ENCODE measurements around the gene PGP. TPM values are rescaled to one million over a fixed set of nuclear protein-coding genes. Genes with fewer than 3 reads are reported as not detected.
A peak's percentile ranks its signal among the peaks of the same experiment; 100 is the strongest.

Gene PGP
- total RNA-seq, 1 donor from 2014 or later = 37.2 TPM

- H3K4me1 Mint-ChIP-seq (ENCODE audit: low read depth) = peaks cover 9% of the 10 kb centered on the region
- peak; percentile 19 for DNase-seq (ENCODE audit: low spot score)
- H3K9me3 Mint-ChIP-seq = no peaks in the 10 kb centered on the region
- intact Hi-C loops (cut with micrococcal nuclease) = loop anchor here (1.0 to 2.0 kb wide), 9 partner anchors 9 to 803 kb away; partner anchors contain the start of genes ECI1, MLST8, NUBP2 and RNPS1
- peak overlapping the region; percentile 87 for H3K4me3 Mint-ChIP-seq
- peak overlapping the region; percentile 77 for H3K27ac Mint-ChIP-seq
- H3K27me3 Mint-ChIP-seq (ENCODE audit: insufficient read depth) = no peaks in the 10 kb centered on the region
- H3K36me3 Mint-ChIP-seq (ENCODE audit: low read depth) = no peaks in the 10 kb centered on the region
Measured at GRCh38 chr16:2223942-2224486, 9.4 kb upstream of the PGP start.

- Mint-ChIP-seq H3K27me3 (ENCODE audit: insufficient read depth) (no peaks in the 10 kb centered on the region), H3K4me1 (ENCODE audit: low read depth) (peaks cover 9% of the 10 kb centered on the region), H3K36me3 (ENCODE audit: low read depth) (no peaks in the 10 kb centered on the region), H3K4me3 (peak within 1 kb of the TSS; percentile 87), H3K9me3 (no peaks in the 10 kb centered on the region), H3K27ac (peak within 1 kb of the TSS; percentile 77)
- DNase-seq (ENCODE audit: low spot score) = peak; percentile 99
- intact Hi-C loops (cut with micrococcal nuclease) = loop anchor here (1.0 to 2.0 kb wide), 9 partner anchors 8 to 803 kb away; partner anchors contain the start of genes ECI1, MLST8, NUBP2 and RNPS1
Measured at GRCh38 chr16:2223221-2223941, 8.7 kb upstream of the PGP start, which contains the start of gene E4F1. TSS of gene E4F1 (plus strand) at chr16:2223591. CDS start at chr16:2223614, 23 bp downstream.

GRCh38 chr16:2216330-2216729 is 1.7 kb upstream of the PGP start:
- H3K36me3 Mint-ChIP-seq (ENCODE audit: low read depth) = peaks cover 14% of the 10 kb centered on the region
- DNase-seq (ENCODE audit: low spot score) = no peak
- H3K4me3 Mint-ChIP-seq = peak overlapping the region; percentile 90
- H3K27ac Mint-ChIP-seq = peak overlapping the region; percentile 65
- H3K27me3 Mint-ChIP-seq (ENCODE audit: insufficient read depth) = no peaks in the 10 kb centered on the region
- intact Hi-C loops (cut with micrococcal nuclease) = loop anchor here (10.0 kb wide), 1 partner anchor 128 kb away; the partner anchor contains the start of gene ABCA3
- no peaks in the 10 kb centered on the region for H3K9me3 Mint-ChIP-seq
- H3K4me1 Mint-ChIP-seq (ENCODE audit: low read depth) = peaks cover 18% of the 10 kb centered on the region

GRCh38 chr16:2213817-2214718 is 572 bp downstream of the PGP start:
- no peak for DNase-seq (ENCODE audit: low spot score)
- H3K4me1 Mint-ChIP-seq (ENCODE audit: low read depth) = peaks cover 18% of the 10 kb centered on the region
- intact Hi-C loops (cut with micrococcal nuclease) = loop anchor here (2.0 to 10.0 kb wide), 2 partner anchors 55 to 131 kb away; partner anchors contain the start of genes ABCA3 and RNPS1
- peaks cover 15% of the 10 kb centered on the region for H3K36me3 Mint-ChIP-seq (ENCODE audit: low read depth)
- H3K27me3 Mint-ChIP-seq (ENCODE audit: insufficient read depth) = no peaks in the 10 kb centered on the region
- no peaks in the 10 kb centered on the region for H3K9me3 Mint-ChIP-seq
- H3K27ac Mint-ChIP-seq = peak overlapping the region; percentile 65
- H3K4me3 Mint-ChIP-seq = peak overlapping the region; percentile 87

- peaks cover 21% of the 10 kb centered on the region for H3K4me1 Mint-ChIP-seq (ENCODE audit: low read depth)
- intact Hi-C loops (cut with micrococcal nuclease) = loop anchor here (10.0 kb wide), 1 partner anchor 132 kb away; the partner anchor contains the start of gene ABCA3
- H3K36me3 Mint-ChIP-seq (ENCODE audit: low read depth) = peaks cover 17% of the 10 kb centered on the region
- peak overlapping the region; percentile 65 for H3K27ac Mint-ChIP-seq
- no peak for DNase-seq (ENCODE audit: low spot score)
- no peaks in the 10 kb centered on the region for H3K27me3 Mint-ChIP-seq (ENCODE audit: insufficient read depth)
- H3K4me3 Mint-ChIP-seq = peak overlapping the region; percentile 87
- H3K9me3 Mint-ChIP-seq = no peaks in the 10 kb centered on the region
Measured at GRCh38 chr16:2212362-2213324, 2.0 kb downstream of the PGP start.

GRCh38 chr16:2211923-2212347 is 2.7 kb downstream of the PGP start:
- no peak for DNase-seq (ENCODE audit: low spot score)
- H3K4me3 Mint-ChIP-seq = peak overlapping the region; percentile 87
- no peaks in the 10 kb centered on the region for H3K9me3 Mint-ChIP-seq
- H3K27ac Mint-ChIP-seq = no peak overlapping the region
- H3K36me3 Mint-ChIP-seq (ENCODE audit: low read depth) = peaks cover 22% of the 10 kb centered on the region
- H3K4me1 Mint-ChIP-seq (ENCODE audit: low read depth) = peaks cover 28% of the 10 kb centered on the region
- no peaks in the 10 kb centered on the region for H3K27me3 Mint-ChIP-seq (ENCODE audit: insufficient read depth)
- intact Hi-C loops (cut with micrococcal nuclease) = loop anchor here (10.0 kb wide), 1 partner anchor 133 kb away; the partner anchor contains the start of gene ABCA3

- Mint-ChIP-seq H3K4me3 (peak within 1 kb of the TSS; percentile 87), H3K27ac (no peak within 1 kb of the TSS), H3K36me3 (ENCODE audit: low read depth) (peaks cover 24% of the 10 kb centered on the region), H3K4me1 (ENCODE audit: low read depth) (peaks cover 29% of the 10 kb centered on the region), H3K9me3 (no peaks in the 10 kb centered on the region), H3K27me3 (ENCODE audit: insufficient read depth) (no peaks in the 10 kb centered on the region)
- DNase-seq (ENCODE audit: low spot score) = no peak
- intact Hi-C loops (cut with micrococcal nuclease) = loop anchor here (10.0 kb wide), 1 partner anchor 134 kb away; the partner anchor contains the start of gene ABCA3
Measured at GRCh38 chr16:2210386-2211365, 4.0 kb downstream of the PGP start, which contains the start of gene BRICD5. TSS of gene BRICD5 (minus strand) at chr16:2210863. CDS start at chr16:2210833, 30 bp downstream.

- intact Hi-C loops (cut with micrococcal nuclease) = loop anchor here (10.0 kb wide), 1 partner anchor 135 kb away; the partner anchor contains the start of gene ABCA3
Measured at GRCh38 chr16:2210009-2210332, 4.7 kb downstream of the PGP start.

GRCh38 chr16:2209258-2210008 is 5.2 kb downstream of the PGP start:
- no peak overlapping the region for H3K27ac Mint-ChIP-seq
- H3K27me3 Mint-ChIP-seq (ENCODE audit: insufficient read depth) = peaks cover 1% of the 10 kb centered on the region
- H3K4me3 Mint-ChIP-seq = no peak overlapping the region
- peaks cover 33% of the 10 kb centered on the region for H3K4me1 Mint-ChIP-seq (ENCODE audit: low read depth)
- no peaks in the 10 kb centered on the region for H3K9me3 Mint-ChIP-seq
- peaks cover 24% of the 10 kb centered on the region for H3K36me3 Mint-ChIP-seq (ENCODE audit: low read depth)
- DNase-seq (ENCODE audit: low spot score) = no peak
- intact Hi-C loops (cut with micrococcal nuclease) = loop anchor here (10.0 kb wide), 1 partner anchor 135 kb away; the partner anchor contains the start of gene ABCA3

More at GRCh38 chr16:2210009-2210332, 4.7 kb downstream of the PGP start:
- Mint-ChIP-seq H3K9me3 (no peaks in the 10 kb centered on the region), H3K4me1 (ENCODE audit: low read depth) (peaks cover 29% of the 10 kb centered on the region), H3K27ac (no peak overlapping the region), H3K36me3 (ENCODE audit: low read depth) (peaks cover 24% of the 10 kb centered on the region), H3K27me3 (ENCODE audit: insufficient read depth) (no peaks in the 10 kb centered on the region), H3K4me3 (no peak overlapping the region)
- DNase-seq (ENCODE audit: low spot score) = no peak

GRCh38 chr16:2208772-2209171 is 5.9 kb downstream of the PGP start:
- H3K36me3 Mint-ChIP-seq (ENCODE audit: low read depth) = peaks cover 24% of the 10 kb centered on the region
- no peak overlapping the region for H3K4me3 Mint-ChIP-seq
- intact Hi-C loops (cut with micrococcal nuclease) = no loop called here
- H3K9me3 Mint-ChIP-seq = no peaks in the 10 kb centered on the region
- peaks cover 2% of the 10 kb centered on the region for H3K27me3 Mint-ChIP-seq (ENCODE audit: insufficient read depth)
- H3K27ac Mint-ChIP-seq = no peak overlapping the region
- no peak for DNase-seq (ENCODE audit: low spot score)
- peaks cover 36% of the 10 kb centered on the region for H3K4me1 Mint-ChIP-seq (ENCODE audit: low read depth)
